Hypothalamus (tissue), 51 donors: ENCODE data around the gene CSNK1G1.
"Not testable (repeated sequence)": the region's sequence is repeated elsewhere in the genome, so short reads cannot be mapped to it uniquely, and the experiment has no call there.

Source experiments
- DNase-seq, 51 donors: peaks; one replicate each; lab custom pipeline; 2025; lab: John Stamatoyannopoulos, UW

CSNK1G1 gene

GRCh38 chr15:64247535-64247905 lies 108.5 kb downstream of the CSNK1G1 start:
- DNase-seq = peak in 1 of 51 donors; percentile 27

GRCh38 chr15:64246364-64247189 lies 109.4 kb downstream of the CSNK1G1 start:
- peak in 5 of 51 donors; percentile 1 to 28 (median 13) for DNase-seq

GRCh38 chr15:64245405-64245804 lies 110.6 kb downstream of the CSNK1G1 start:
- no peak for DNase-seq

- DNase-seq = no peak
Observed at GRCh38 chr15:64237677-64238076, 118.3 kb downstream of the CSNK1G1 start.

GRCh38 chr15:64236156-64236894 lies 119.6 kb downstream of the CSNK1G1 start:
- no peak for DNase-seq

GRCh38 chr15:64235552-64235951 lies 120.4 kb downstream of the CSNK1G1 start:
- DNase-seq = no peak

- no peak for DNase-seq
Observed at GRCh38 chr15:64233299-64233698, 122.7 kb downstream of the CSNK1G1 start.

- DNase-seq = no peak
Observed at GRCh38 chr15:64232400-64232799, 123.6 kb downstream of the CSNK1G1 start.

- DNase-seq = no peak
Observed at GRCh38 chr15:64229129-64229724, 126.7 kb downstream of the CSNK1G1 start.

GRCh38 chr15:64225804-64226203 lies 130.2 kb downstream of the CSNK1G1 start:
- no peak for DNase-seq

- peak in 3 of 51 donors; percentile 1 to 9 (median 2) for DNase-seq
Observed at GRCh38 chr15:64224511-64224910, 131.5 kb downstream of the CSNK1G1 start.

GRCh38 chr15:64223882-64224281 lies 132.1 kb downstream of the CSNK1G1 start:
- no peak for DNase-seq

GRCh38 chr15:64222573-64223366 lies 133.2 kb downstream of the CSNK1G1 start:
- no peak for DNase-seq

GRCh38 chr15:64221911-64222310 lies 134.1 kb downstream of the CSNK1G1 start:
- not testable (repeated sequence) for DNase-seq

- not testable (repeated sequence) for DNase-seq
Observed at GRCh38 chr15:64217429-64217750, 138.6 kb downstream of the CSNK1G1 start.

- DNase-seq = peak in 3 of 51 donors; percentile 3 to 7 (median 5)
Observed at GRCh38 chr15:64216730-64217428, 139.1 kb downstream of the CSNK1G1 start.

- no peak for DNase-seq
Observed at GRCh38 chr15:64216196-64216595, 139.8 kb downstream of the CSNK1G1 start.

GRCh38 chr15:64213646-64214045 lies 142.3 kb downstream of the CSNK1G1 start:
- DNase-seq = no peak

GRCh38 chr15:64211696-64212095 lies 144.3 kb downstream of the CSNK1G1 start:
- DNase-seq = no peak

GRCh38 chr15:64210371-64210770 lies 145.6 kb downstream of the CSNK1G1 start:
- no peak for DNase-seq
